Measurements from ENCODE around the gene SYT6.

Gene SYT6

DNA sequence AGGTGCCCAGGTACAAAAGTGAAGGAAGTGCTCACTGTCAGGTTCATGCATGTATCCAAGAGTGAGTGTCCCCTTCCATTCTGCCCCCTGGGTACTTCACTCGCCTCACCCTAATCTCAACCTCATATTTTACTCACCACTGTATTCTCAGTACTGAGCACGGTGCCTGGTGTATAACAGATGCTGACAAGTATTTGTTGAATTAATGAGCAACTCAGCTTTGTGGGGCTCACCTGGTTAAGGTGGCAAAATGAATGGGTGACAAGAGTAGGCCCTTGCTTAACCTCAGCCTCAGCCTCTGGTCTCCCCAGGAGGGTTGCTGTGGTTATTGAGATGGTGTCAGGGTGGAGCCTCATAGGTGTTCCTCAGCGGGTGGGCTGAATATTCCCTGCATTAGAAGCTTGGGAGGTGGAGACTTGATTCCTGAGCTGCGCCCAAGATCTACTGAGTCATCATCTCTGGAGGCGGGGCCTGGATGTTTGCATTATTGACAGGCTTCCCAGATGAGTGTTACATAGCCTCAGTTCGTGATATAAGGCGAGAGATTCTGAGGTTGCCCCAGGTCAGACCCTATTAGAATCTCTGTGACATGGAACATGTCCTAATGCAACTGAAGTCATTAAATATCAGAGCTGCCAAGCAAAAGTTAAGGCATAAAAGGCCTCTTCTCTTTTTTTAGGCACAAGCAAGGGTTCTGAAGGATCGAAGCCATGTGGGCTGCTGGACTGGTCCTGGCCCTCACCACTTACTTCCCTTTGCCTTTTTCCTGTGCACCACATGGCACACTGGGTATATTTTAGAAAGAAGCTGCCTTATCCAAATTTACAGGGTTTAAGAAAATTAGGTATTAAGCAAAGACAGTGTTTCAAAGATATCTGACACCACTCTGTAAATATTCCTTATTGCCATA lies 39.2 kb downstream of the SYT6 start:
- Histone ChIP-seq H4K20me1 (ENCODE audit: low read depth, low read length) (no peaks in the 10 kb centered on the region), H3K4me3 (ENCODE audit: insufficient read depth, low read length, poor library complexity, severe bottlenecking) (no peak overlapping the region), H3K79me2 (ENCODE audit: insufficient read depth, low read length) (no peaks in the 10 kb centered on the region), H3K4me2 (ENCODE audit: low read depth, low read length, poor library complexity, severe bottlenecking) (no peak overlapping the region), H3K9ac (ENCODE audit: low read length) (no peak overlapping the region), H3F3A (ENCODE audit: insufficient read depth) (no peaks in the 10 kb centered on the region), H3K27me3 (ENCODE audit: low read length) (no peaks in the 10 kb centered on the region), H2AFZ (ENCODE audit: low read depth, low read length, severe bottlenecking) (no peak overlapping the region), H3K36me3 (ENCODE audit: low read length) (no peaks in the 10 kb centered on the region), H3K27ac (ENCODE audit: low read depth, low read length) (no peak overlapping the region), H3K9me3 (ENCODE audit: insufficient read depth, low read length) (no peaks in the 10 kb centered on the region), H3K9me2 (replicated peaks; ENCODE audit: insufficient read depth, low read length) (no peaks in the 10 kb centered on the region)
- TF ChIP-seq, protein P1, sequence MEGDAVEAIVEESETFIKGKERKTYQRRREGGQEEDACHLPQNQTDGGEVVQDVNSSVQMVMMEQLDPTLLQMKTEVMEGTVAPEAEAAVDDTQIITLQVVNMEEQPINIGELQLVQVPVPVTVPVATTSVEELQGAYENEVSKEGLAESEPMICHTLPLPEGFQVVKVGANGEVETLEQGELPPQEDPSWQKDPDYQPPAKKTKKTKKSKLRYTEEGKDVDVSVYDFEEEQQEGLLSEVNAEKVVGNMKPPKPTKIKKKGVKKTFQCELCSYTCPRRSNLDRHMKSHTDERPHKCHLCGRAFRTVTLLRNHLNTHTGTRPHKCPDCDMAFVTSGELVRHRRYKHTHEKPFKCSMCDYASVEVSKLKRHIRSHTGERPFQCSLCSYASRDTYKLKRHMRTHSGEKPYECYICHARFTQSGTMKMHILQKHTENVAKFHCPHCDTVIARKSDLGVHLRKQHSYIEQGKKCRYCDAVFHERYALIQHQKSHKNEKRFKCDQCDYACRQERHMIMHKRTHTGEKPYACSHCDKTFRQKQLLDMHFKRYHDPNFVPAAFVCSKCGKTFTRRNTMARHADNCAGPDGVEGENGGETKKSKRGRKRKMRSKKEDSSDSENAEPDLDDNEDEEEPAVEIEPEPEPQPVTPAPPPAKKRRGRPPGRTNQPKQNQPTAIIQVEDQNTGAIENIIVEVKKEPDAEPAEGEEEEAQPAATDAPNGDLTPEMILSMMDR (IDR thresholded peaks at IDR 0.05; ENCODE audit: insufficient read depth, low read length, poor library complexity, severe bottlenecking): no peak
- TF ChIP-seq EZH2phosphoT487 (conservative IDR thresholded peaks at IDR 0.05; ENCODE audit: low read length): no peak

DNA sequence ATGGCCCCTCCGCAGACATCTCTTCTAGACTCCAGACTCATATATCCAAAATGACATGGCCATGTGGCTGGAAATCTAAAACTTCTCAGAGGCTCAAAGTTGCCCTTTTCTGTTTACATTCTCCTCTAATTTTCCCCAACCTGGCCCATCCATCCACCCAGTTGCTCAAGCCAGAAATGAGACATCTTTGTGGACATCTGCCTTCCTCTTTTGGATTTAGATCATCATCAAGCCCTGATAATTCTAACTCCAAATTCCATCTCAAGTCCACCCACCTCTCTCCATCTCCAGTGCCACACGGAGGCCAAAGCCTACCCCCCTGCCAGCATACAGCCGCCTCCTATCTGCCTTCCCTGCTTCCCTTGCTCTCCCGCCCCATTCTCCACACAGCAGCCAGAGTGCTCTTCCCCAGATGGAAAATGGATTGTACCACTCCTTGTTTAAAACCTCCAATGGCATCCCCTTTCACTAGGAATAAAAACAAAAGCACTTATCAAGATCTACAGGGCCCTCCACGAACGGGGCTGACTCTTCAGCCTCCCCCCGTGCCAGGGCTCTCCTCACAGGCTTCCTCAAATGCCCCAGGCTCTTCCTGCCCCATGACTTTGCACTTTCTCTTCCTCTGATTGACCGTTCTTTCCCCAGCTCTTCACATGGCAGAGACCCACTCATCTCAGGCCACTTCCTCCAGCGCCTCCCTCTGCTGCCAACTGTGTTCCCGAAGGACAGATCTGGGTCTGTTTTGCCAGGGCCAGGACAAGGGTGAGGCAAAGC lies 40.1 kb downstream of the SYT6 start:
- H3K27ac ChIP-seq (ENCODE audit: low read depth, low read length): no peak overlapping the region
- no peaks in the 10 kb centered on the region for H3K79me2 ChIP-seq (ENCODE audit: insufficient read depth, low read length)
- no peaks in the 10 kb centered on the region for H3K27me3 ChIP-seq (ENCODE audit: low read length)
- H3K36me3 ChIP-seq (ENCODE audit: low read length): no peaks in the 10 kb centered on the region
- no peak overlapping the region for H3K4me2 ChIP-seq (ENCODE audit: low read depth, low read length, poor library complexity, severe bottlenecking)
- no peaks in the 10 kb centered on the region for H4K20me1 ChIP-seq (ENCODE audit: low read depth, low read length)
- TF ChIP-seq, protein P1 (IDR thresholded peaks at IDR 0.05; ENCODE audit: insufficient read depth, low read length, poor library complexity, severe bottlenecking): no peak
- no peak for TF ChIP-seq EZH2phosphoT487 (conservative IDR thresholded peaks at IDR 0.05; ENCODE audit: low read length)
- H3F3A ChIP-seq (ENCODE audit: insufficient read depth): no peaks in the 10 kb centered on the region
- no peaks in the 10 kb centered on the region for H3K9me2 ChIP-seq (replicated peaks; ENCODE audit: insufficient read depth, low read length)
- no peak overlapping the region for H3K9ac ChIP-seq (ENCODE audit: low read length)
- no peak overlapping the region for H3K4me3 ChIP-seq (ENCODE audit: insufficient read depth, low read length, poor library complexity, severe bottlenecking)
- no peaks in the 10 kb centered on the region for H3K9me3 ChIP-seq (ENCODE audit: insufficient read depth, low read length)
- no peak overlapping the region for H2AFZ ChIP-seq (ENCODE audit: low read depth, low read length, severe bottlenecking)

DNA sequence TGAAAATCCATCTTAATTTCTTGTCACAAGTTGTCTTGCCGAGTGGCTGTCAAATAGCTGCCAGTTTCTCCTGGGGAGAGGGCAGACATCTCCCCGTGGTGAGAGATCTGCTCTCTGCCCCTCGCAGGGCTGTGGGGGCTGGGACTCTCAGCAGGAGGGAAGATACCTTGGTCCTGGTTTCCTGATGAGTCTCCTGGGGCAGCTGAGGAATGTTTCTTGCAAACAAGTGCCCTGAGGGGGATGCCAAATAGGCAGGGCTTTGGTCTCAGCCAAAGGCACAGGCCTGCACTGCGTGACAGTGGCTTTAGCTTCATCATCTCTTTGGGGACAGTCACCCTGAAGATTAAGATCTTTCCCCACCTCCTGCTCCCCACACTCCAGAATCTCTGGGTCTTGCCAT lies 40.9 kb downstream of the SYT6 start:
- Histone ChIP-seq H4K20me1 (ENCODE audit: low read depth, low read length) (no peaks in the 10 kb centered on the region), H3K9me3 (ENCODE audit: insufficient read depth, low read length) (no peaks in the 10 kb centered on the region), H3K4me2 (ENCODE audit: low read depth, low read length, poor library complexity, severe bottlenecking) (no peak overlapping the region), H2AFZ (ENCODE audit: low read depth, low read length, severe bottlenecking) (no peak overlapping the region), H3K27me3 (ENCODE audit: low read length) (no peaks in the 10 kb centered on the region), H3K9ac (ENCODE audit: low read length) (no peak overlapping the region), H3K9me2 (replicated peaks; ENCODE audit: insufficient read depth, low read length) (no peaks in the 10 kb centered on the region), H3K79me2 (ENCODE audit: insufficient read depth, low read length) (no peaks in the 10 kb centered on the region), H3F3A (ENCODE audit: insufficient read depth) (no peaks in the 10 kb centered on the region), H3K4me3 (ENCODE audit: insufficient read depth, low read length, poor library complexity, severe bottlenecking) (no peak overlapping the region), H3K27ac (ENCODE audit: low read depth, low read length) (no peak overlapping the region), H3K36me3 (ENCODE audit: low read length) (no peaks in the 10 kb centered on the region)
- no peak for TF ChIP-seq EZH2phosphoT487 (conservative IDR thresholded peaks at IDR 0.05; ENCODE audit: low read length)
- TF ChIP-seq, protein P1 (IDR thresholded peaks at IDR 0.05; ENCODE audit: insufficient read depth, low read length, poor library complexity, severe bottlenecking): no peak

All from SU-DHL-6 (cell line).